Central memory CD8-positive, alpha-beta T cell (primary cell): Measurements from ENCODE around the gene PPP1R9B.
A peak's percentile ranks its signal among the peaks of the same experiment; 100 is the strongest.

ENCODE experiments used
- ATAC-seq: fragments of 150-1000 bp; cut with Tn5 transposase; replicated peaks from 2 replicates; pipeline ENCODE4 v1.10.0; 2022; ENCODE audit warnings: mild to moderate bottlenecking, moderate FRiP score, moderate number of reproducible peaks; ENCODE audit not compliant: poor library complexity, severe bottlenecking; ENCODE audit errors: extremely low read depth
- DNase-seq, 2 donors: peaks; one replicate each; pipeline ENCODE4 v3.0.0; 2021; ENCODE audit warnings: low spot score in 2 of 2
- H3K27ac Mint-ChIP-seq: one replicate; pipeline ENCODE4 v1.8.0; 2022; ENCODE audit warnings: low read depth, mild to moderate bottlenecking, moderate library complexity, mixed read lengths
- H3K27me3 Mint-ChIP-seq: one replicate; pipeline ENCODE4 v1.8.0; 2022; ENCODE audit warnings: mixed read lengths
- H3K36me3 Mint-ChIP-seq: one replicate; pipeline ENCODE4 v1.8.0; 2022; ENCODE audit warnings: mild to moderate bottlenecking, moderate library complexity, mixed read lengths; ENCODE audit not compliant: insufficient read depth
- H3K4me1 Mint-ChIP-seq: one replicate; pipeline ENCODE4 v1.8.0; 2022; ENCODE audit warnings: mixed read lengths
- H3K4me3 Mint-ChIP-seq: one replicate; pipeline ENCODE4 v1.8.0; 2022; ENCODE audit warnings: mild to moderate bottlenecking, moderate library complexity, mixed read lengths
- H3K9me3 Mint-ChIP-seq: one replicate; pipeline ENCODE4 v1.8.0; 2022; ENCODE audit warnings: mixed read lengths

PPP1R9B gene

DNA sequence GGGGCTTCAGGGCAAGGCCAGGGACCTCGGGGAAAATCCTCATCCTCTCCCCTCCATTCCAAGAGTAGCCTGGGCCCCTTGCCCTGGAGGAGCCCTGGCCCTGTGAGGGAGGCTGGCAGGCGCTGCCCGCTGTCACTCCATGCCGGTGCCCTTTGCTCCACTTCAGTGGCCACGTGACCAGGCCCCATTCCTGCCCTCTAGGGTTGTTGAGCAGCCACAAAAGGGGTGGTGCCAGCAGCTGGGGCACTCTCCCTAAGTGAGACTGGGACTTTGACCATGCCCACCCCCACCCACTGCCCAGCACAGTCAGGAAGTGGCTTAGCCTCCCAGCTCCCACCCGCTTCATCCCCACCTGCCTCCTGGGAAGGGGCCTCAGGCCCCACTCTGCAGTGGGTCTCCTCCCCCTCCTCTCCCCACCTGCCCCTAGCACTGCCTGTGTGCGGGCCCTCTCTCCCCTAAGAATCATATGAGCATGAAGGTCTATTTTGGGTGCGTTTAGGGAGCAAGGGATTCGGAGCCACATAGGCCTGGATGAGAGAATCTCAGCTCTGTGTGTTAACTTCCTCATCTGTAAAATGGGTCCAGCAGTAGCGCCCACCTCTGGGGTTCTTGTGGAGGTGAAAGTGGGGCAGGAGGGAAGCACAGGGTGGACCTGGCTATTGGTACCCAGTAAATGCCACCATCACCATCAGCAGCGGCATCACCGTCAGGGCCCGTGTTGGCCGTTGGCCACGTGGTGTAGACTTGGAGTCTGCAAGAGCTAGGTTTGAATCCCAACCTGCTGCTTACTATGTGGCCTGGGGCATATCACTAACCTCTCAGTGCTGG is 48.1 kb downstream of the PPP1R9B start:
- no peak overlapping the region for H3K4me3 Mint-ChIP-seq
- no peaks in the 10 kb centered on the region for H3K9me3 Mint-ChIP-seq
- H3K27ac Mint-ChIP-seq: no peak overlapping the region
- H3K4me1 Mint-ChIP-seq: peaks cover 30% of the 10 kb centered on the region
- DNase-seq: no peak
- no peaks in the 10 kb centered on the region for H3K27me3 Mint-ChIP-seq
- no peak for ATAC-seq
- peaks cover 17% of the 10 kb centered on the region for H3K36me3 Mint-ChIP-seq

DNA sequence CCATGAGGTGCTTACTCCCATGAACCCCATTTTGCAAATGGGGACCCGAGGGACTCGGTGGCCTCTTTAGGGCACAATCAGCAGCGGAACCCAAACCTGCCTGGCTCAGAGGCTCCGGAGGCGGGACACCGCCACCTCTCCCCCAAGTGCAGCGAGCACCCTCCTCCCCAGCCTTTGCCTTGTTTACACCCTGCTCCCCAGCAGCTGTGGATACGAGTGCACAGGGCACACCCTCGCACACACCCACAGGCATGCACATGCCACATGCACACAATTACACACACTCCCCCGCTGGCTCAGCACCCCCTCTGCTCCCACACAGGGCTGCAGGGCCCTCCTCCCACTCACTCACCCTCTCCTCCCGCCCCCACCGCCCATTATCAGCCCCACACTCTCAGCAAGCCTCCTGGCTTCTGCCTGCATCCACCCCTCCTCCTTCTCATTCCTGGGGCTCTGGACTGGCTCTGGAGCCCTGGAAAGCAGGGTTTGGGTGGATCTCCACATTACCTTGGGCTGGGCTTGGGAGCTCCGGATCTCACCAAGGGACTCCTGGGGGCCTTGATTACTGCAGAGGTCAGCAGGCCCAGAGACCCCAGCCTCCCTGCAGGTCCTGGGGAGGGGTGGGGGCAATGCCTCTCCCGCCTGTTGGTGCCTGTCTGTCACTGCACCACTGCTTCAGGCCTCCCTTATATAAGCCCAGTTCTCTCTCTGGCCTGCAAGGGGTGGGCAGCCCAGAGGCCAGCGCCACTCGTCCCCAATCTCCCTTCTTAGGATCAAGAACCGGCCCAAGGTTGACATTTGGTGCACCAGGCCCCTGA is 48.9 kb downstream of the PPP1R9B start:
- Mint-ChIP-seq H3K27ac (no peak overlapping the region), H3K4me1 (peaks cover 38% of the 10 kb centered on the region), H3K27me3 (no peaks in the 10 kb centered on the region), H3K4me3 (no peak overlapping the region), H3K36me3 (peaks cover 17% of the 10 kb centered on the region), H3K9me3 (no peaks in the 10 kb centered on the region)
- ATAC-seq: no peak
- no peak for DNase-seq

DNA sequence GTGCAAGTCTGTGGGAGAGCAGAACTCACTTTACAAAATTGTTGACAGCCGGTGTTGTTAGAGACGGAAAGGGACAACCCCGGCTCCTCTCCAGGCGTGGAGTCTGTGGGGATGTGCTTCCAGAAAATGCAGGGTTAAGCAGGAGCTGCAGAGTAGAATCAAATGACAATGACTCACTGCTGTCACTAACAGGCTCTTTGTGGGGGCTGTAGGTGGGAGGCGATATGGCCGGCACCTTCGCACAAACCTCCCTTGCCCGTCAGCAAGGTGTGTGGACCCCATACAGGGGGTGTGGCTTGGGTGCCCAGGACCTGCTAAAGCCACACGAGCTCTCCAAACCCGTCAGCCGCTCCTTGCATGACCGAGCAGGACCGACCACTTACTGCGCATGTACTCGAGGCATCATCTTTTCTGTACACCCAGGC is 49.5 kb downstream of the PPP1R9B start:
- no peaks in the 10 kb centered on the region for H3K9me3 Mint-ChIP-seq
- no peak overlapping the region for H3K4me3 Mint-ChIP-seq
- H3K4me1 Mint-ChIP-seq: peaks cover 44% of the 10 kb centered on the region
- DNase-seq (no peak), ATAC-seq (no peak)
- H3K27me3 Mint-ChIP-seq: no peaks in the 10 kb centered on the region
- H3K36me3 Mint-ChIP-seq: peaks cover 16% of the 10 kb centered on the region
- no peak overlapping the region for H3K27ac Mint-ChIP-seq

DNA sequence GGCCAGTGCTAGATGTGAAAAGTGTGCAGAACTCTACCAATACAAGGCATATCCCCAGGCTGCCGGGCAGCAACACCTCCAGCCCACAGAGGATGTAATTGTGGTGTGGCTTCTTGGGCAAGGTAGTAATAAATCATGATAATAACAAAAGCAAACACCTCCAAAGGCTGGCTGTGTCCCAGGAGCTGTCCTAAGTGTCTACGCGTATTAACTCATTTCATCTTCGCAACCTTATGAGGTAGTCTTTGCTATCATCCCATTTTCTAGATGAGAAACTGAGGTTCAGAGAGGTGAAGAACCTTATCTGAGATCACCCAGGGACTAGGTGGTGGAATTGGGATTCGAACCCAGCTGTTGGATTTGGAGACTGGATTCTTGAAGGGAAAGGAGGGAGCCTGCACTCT is 50.0 kb downstream of the PPP1R9B start:
- no peaks in the 10 kb centered on the region for H3K27me3 Mint-ChIP-seq
- H3K27ac Mint-ChIP-seq: no peak overlapping the region
- H3K9me3 Mint-ChIP-seq: no peaks in the 10 kb centered on the region
- ATAC-seq (no peak), DNase-seq (no peak)
- peaks cover 48% of the 10 kb centered on the region for H3K4me1 Mint-ChIP-seq
- H3K36me3 Mint-ChIP-seq: peaks cover 18% of the 10 kb centered on the region
- no peak overlapping the region for H3K4me3 Mint-ChIP-seq

DNA sequence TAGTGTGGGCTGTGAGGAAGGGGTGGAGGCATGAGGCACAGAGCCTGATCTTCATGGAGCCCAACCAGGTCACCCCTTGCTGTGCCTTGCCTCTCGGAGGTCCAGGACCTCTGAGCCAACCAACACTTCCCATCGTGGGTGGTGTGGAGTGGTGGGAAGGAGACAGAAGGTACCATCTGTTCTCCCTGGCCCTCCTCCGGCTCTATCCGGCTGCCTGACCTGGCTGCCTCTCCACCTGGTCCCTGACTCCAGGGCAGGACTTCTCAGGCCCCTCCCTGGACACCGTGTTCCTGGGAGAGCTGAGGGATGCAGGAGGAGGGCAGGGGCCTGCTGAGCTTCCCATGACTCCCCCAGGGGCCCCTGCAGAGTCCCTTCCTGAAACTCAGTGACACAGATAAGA is 51.5 kb downstream of the PPP1R9B start:
- Mint-ChIP-seq H3K27ac (no peak overlapping the region), H3K27me3 (no peaks in the 10 kb centered on the region), H3K4me1 (peaks cover 58% of the 10 kb centered on the region), H3K36me3 (peaks cover 30% of the 10 kb centered on the region), H3K4me3 (no peak overlapping the region), H3K9me3 (no peaks in the 10 kb centered on the region)
- ATAC-seq (no peak), DNase-seq (no peak)

DNA sequence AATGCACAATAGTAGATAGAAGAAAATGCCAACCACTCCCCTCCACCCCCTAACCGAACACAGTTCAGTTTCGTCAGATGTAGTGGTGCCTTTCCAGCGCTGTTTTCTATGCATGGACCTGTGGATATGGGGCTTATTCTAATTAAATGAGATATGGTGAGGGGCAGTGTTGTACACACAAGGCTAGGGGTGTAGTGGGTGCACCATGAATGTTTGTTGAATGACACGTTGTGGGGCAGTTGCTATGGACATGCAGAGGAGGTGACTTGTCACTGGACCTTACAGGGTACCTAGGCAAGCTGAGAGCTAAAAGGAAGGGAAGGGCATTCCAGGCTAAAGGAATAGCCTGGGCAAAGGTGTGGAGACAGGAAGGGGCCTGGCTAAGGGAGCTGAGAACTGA is 51.9 kb downstream of the PPP1R9B start:
- Mint-ChIP-seq H3K4me1 (peaks cover 58% of the 10 kb centered on the region), H3K36me3 (peaks cover 30% of the 10 kb centered on the region), H3K27me3 (no peaks in the 10 kb centered on the region)

GRCh38 chr17:50097926-50098325 is 52.6 kb downstream of the PPP1R9B start:
- no peak overlapping the region for H3K27ac Mint-ChIP-seq
- H3K4me3 Mint-ChIP-seq: no peak overlapping the region
- ATAC-seq (no peak), DNase-seq (no peak)
- H3K4me1 Mint-ChIP-seq: peaks cover 63% of the 10 kb centered on the region
- peaks cover 30% of the 10 kb centered on the region for H3K36me3 Mint-ChIP-seq
- no peaks in the 10 kb centered on the region for H3K27me3 Mint-ChIP-seq
- H3K9me3 Mint-ChIP-seq: no peaks in the 10 kb centered on the region

More for the DNA sequence above, 51.9 kb downstream of the PPP1R9B start:
- Mint-ChIP-seq H3K9me3 (no peaks in the 10 kb centered on the region), H3K4me3 (no peak overlapping the region), H3K27ac (no peak overlapping the region)
- no peak for ATAC-seq
- no peak for DNase-seq

- Mint-ChIP-seq H3K4me1 (peaks cover 63% of the 10 kb centered on the region), H3K9me3 (no peaks in the 10 kb centered on the region), H3K36me3 (peaks cover 30% of the 10 kb centered on the region), H3K27ac (no peak overlapping the region), H3K27me3 (no peaks in the 10 kb centered on the region), H3K4me3 (no peak overlapping the region)
- no peak for ATAC-seq
- DNase-seq: no peak
Observed at GRCh38 chr17:50097455-50097854, 53.0 kb downstream of the PPP1R9B start.

GRCh38 chr17:50096758-50097157 is 53.7 kb downstream of the PPP1R9B start:
- ATAC-seq (no peak), DNase-seq (no peak)
- Mint-ChIP-seq H3K4me3 (peak overlapping the region; percentile 94), H3K27ac (no peak overlapping the region), H3K9me3 (no peaks in the 10 kb centered on the region), H3K27me3 (no peaks in the 10 kb centered on the region), H3K36me3 (peaks cover 30% of the 10 kb centered on the region), H3K4me1 (peaks cover 63% of the 10 kb centered on the region)

- Mint-ChIP-seq H3K4me3 (peak overlapping the region; percentile 94), H3K27ac (no peak overlapping the region), H3K27me3 (no peaks in the 10 kb centered on the region), H3K4me1 (peaks cover 63% of the 10 kb centered on the region), H3K36me3 (peaks cover 28% of the 10 kb centered on the region), H3K9me3 (no peaks in the 10 kb centered on the region)
- DNase-seq (no peak), ATAC-seq (no peak)
Observed at GRCh38 chr17:50096092-50096491, 54.4 kb downstream of the PPP1R9B start.

DNA sequence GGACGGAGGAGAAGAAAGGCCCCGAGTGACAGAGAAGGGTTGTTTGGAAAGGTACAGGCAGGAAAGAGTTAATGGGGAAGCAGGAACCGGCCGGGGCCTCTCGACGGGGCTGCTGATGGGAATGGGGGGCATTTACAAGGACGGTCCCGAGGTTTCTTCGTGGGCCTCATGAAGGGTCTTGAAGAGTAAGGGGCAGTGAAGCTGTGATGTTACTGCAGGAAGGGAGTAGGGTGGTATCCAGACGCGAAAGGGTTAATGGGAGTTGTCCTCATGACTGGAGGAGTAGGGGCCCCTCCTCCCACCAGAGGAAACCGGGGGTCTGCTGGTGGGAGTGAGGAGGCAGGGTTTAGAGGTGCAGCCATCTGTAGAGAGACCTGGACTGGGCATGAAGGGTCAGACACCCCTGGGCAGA is 54.8 kb downstream of the PPP1R9B start:
- ATAC-seq: no peak
- H3K36me3 Mint-ChIP-seq: peaks cover 27% of the 10 kb centered on the region
- H3K4me1 Mint-ChIP-seq: peaks cover 61% of the 10 kb centered on the region

DNA sequence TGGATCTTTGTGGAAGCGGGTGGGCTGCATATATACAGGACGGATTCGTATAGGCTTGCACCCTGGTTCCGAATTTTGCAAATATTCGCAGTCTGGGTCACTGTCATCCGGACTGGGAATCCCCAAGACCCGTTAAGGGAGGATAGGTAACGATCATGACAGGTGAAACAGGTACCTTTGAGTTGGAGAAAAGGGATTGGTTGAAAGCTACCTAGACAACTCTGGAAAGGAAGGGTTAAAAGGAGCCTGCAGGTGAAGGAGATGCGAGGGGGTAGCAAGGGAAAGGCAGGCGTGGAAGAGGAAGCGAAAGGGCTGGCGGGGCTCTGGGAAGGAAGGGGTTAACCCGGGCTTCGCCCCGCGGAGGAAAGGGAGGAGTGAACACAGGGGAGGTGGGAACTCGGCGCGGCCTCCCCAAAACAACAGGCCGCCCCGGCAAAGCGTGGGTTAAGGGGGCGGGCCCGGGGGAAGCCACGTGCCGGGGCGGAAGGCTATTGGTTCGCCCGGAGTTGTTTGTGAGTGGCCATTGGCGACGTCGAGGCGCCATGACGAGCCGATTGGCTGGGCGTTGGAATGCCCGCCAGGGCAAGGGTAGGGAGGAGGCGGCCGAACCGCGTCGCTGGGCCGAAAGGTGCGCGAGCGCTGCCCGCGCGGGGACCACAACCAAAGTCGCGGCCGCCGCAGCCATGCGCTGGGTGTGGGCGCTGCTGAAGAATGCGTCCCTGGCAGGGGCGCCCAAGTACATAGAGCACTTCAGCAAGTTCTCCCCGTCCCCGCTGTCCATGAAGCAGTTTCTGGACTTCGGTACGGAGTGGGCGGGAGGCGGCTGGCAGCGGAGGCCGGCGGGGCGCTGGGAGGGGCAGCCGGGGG is 55.5 kb downstream of the PPP1R9B start, which contains the start of gene PDK2:
PDK2 (plus strand) TSS at position 599 of the 867 bp plus-strand sequence; CDS start at position 684, 85 bp downstream.
- peaks cover 55% of the 10 kb centered on the region for H3K4me1 Mint-ChIP-seq
- peak; percentile 90 to 95 for DNase-seq
- H3K4me3 Mint-ChIP-seq: peak within 1 kb of the TSS; percentile 94
- peak within 1 kb of the TSS; percentile 93 for H3K27ac Mint-ChIP-seq
- no peaks in the 10 kb centered on the region for H3K9me3 Mint-ChIP-seq
- ATAC-seq: peak; percentile 95
- H3K27me3 Mint-ChIP-seq: no peaks in the 10 kb centered on the region
- H3K36me3 Mint-ChIP-seq: peaks cover 24% of the 10 kb centered on the region

More for the DNA sequence above, 54.8 kb downstream of the PPP1R9B start:
- peak overlapping the region; percentile 93 for H3K27ac Mint-ChIP-seq
- H3K9me3 Mint-ChIP-seq: no peaks in the 10 kb centered on the region
- H3K27me3 Mint-ChIP-seq: no peaks in the 10 kb centered on the region
- H3K4me3 Mint-ChIP-seq: peak overlapping the region; percentile 94
- DNase-seq: no peak
